ENCODE results near the gene IL23R.

Gene IL23R

GRCh38 chr1:67126974-67127373, 39.3 kb upstream of the IL23R start:
- TF ChIP-seq CTCF (IDR thresholded peaks at IDR 0.05; ENCODE audit: insufficient read depth, low read depth, low read length, missing control alignments) = no peak
- H3K4me3 ChIP-seq (ENCODE audit: low read depth, low read length) = no peak overlapping the region
- no peak for DNase-seq (ENCODE audit: low read depth)

DNA sequence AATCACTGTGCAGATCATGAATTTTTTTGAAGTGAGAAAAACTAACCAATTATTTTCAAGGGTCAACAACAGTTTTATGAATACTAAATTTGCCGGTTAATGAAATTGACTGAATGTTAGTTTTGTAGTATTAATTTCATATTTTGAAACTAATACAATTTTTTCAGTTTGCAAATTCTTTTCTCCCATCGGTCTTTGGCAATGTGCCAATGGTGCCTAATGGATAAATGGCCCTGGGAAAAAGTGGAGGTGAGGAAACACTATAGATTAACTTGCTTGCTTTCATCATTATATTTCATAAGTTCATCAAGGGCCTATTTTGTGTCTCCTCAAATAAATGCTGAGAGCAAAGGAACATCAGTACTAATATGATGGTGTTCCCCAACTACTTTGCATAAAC, 35.6 kb upstream of the IL23R start:
- no peak overlapping the region for H3K4me3 ChIP-seq (ENCODE audit: low read depth, low read length)
- no peak for DNase-seq (ENCODE audit: low read depth)
- TF ChIP-seq CTCF (IDR thresholded peaks at IDR 0.05; ENCODE audit: insufficient read depth, low read depth, low read length, missing control alignments) = no peak

- no peak for DNase-seq (ENCODE audit: low read depth)
- no peak overlapping the region for H3K4me3 ChIP-seq (ENCODE audit: low read depth, low read length)
- no peak for TF ChIP-seq CTCF (IDR thresholded peaks at IDR 0.05; ENCODE audit: insufficient read depth, low read depth, low read length, missing control alignments)
Observed at GRCh38 chr1:67133177-67133576, 33.1 kb upstream of the IL23R start.

DNA sequence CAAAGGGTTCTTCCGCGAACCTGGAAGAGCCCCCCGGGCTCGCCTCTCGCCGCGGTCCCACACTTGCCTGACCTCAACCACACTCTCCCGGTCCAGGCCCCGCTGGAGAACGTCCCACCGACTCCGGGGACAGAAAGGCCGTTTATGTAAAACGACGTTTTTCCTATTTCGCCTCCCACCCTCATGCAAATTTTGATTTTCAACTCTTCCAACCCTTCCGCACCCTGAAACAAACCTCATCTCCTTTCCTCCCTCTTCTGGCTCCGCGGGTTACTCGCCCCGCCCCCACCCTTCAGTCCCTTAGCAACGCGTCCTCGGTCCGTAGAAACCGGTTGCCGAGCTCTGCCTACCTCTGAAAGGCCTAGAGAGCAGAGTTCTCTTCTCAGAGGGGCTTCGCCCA, 31.6 kb upstream of the IL23R start, which contains the start of gene C1orf141:
Gene C1orf141 (minus strand): TSS at position 276 of the 400 bp plus-strand sequence. CDS start 7,730 bp downstream, outside the sequence.
- no peak for DNase-seq (ENCODE audit: low read depth)
- H3K4me3 ChIP-seq (ENCODE audit: low read depth, low read length) = no peak within 1 kb of the TSS
- TF ChIP-seq CTCF (IDR thresholded peaks at IDR 0.05; ENCODE audit: insufficient read depth, low read depth, low read length, missing control alignments) = no peak

GRCh38 chr1:67135354-67135753, 30.9 kb upstream of the IL23R start:
- no peak for TF ChIP-seq CTCF (IDR thresholded peaks at IDR 0.05; ENCODE audit: insufficient read depth, low read depth, low read length, missing control alignments)
- no peak overlapping the region for H3K4me3 ChIP-seq (ENCODE audit: low read depth, low read length)
- DNase-seq (ENCODE audit: low read depth) = no peak

GRCh38 chr1:67137307-67137753, 28.9 kb upstream of the IL23R start:
- no peak for DNase-seq (ENCODE audit: low read depth)
- H3K4me3 ChIP-seq (ENCODE audit: low read depth, low read length) = no peak overlapping the region
- TF ChIP-seq CTCF (IDR thresholded peaks at IDR 0.05; ENCODE audit: insufficient read depth, low read depth, low read length, missing control alignments) = no peak

DNA sequence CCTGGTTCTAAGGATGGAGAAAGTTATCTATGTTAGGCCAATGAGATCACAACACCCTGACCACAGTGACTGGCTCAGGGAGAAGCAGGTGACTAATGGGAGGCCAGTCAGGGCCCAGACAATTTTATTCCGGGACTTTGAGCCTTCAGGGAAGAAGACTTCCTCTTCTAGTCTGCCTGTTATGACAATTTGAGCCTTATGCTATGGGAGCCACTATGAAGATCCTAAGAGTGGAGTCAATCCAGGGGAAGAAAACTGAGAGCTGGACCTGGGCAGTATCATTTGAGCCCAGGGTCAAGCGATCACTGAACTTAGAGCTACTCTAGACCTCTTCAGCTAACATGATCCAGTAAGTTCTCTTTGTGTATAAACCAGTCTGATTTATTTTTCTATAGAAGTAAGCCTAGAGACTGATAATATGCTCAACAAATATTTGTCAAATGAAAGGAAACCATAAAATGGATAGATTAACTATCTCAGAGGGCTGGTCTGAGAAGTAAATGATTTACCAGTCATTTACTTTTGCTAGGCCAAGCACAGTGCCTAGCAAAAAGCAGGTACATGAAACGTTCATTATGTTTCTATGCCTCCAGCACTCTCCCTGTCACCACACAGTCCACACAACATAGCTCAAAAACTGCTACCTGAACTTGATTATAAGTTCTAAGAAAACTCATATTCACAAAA, 27.3 kb upstream of the IL23R start:
- H3K4me3 ChIP-seq (ENCODE audit: low read depth, low read length) = no peak overlapping the region
- DNase-seq (ENCODE audit: low read depth) = no peak
- no peak for TF ChIP-seq CTCF (IDR thresholded peaks at IDR 0.05; ENCODE audit: insufficient read depth, low read depth, low read length, missing control alignments)

Measured in GM12865 (cell line).